GM20431 (cell line): ENCODE results near the gene TNFRSF13B.
"Not testable (repeated sequence)": the region's sequence is repeated elsewhere in the genome, so short reads cannot be mapped to it uniquely, and the experiment has no call there.

Source experiments
- in situ Hi-C: fragments of 300-500 bp; cut with MseI, MboI; formaldehyde crosslinking; loops from one replicate; pipeline ENCODE4 v1.15.0; 2020; ENCODE audit warnings: low sequenced_read_pairs; ENCODE audit not compliant: unreplicated experiment

TNFRSF13B gene

GRCh38 chr17:16971458-16972338 lies at the start of gene TNFRSF13B:
TNFRSF13B (minus strand) TSS chr17:16972118; CDS start chr17:16972075, 43 bp downstream.
- in situ Hi-C loops = no loop called here

- in situ Hi-C loops = no loop called here
Measured at GRCh38 chr17:17021194-17021863, 49.4 kb upstream of the TNFRSF13B start.

GRCh38 chr17:17020821-17021193 lies 48.9 kb upstream of the TNFRSF13B start:
- in situ Hi-C loops = no loop called here

GRCh38 chr17:17019891-17020456 lies 48.1 kb upstream of the TNFRSF13B start:
- in situ Hi-C loops = no loop called here

- in situ Hi-C loops = no loop called here
Measured at GRCh38 chr17:17019430-17019762, 47.5 kb upstream of the TNFRSF13B start.

GRCh38 chr17:17018612-17019429 lies 46.9 kb upstream of the TNFRSF13B start:
- in situ Hi-C loops = no loop called here

DNA sequence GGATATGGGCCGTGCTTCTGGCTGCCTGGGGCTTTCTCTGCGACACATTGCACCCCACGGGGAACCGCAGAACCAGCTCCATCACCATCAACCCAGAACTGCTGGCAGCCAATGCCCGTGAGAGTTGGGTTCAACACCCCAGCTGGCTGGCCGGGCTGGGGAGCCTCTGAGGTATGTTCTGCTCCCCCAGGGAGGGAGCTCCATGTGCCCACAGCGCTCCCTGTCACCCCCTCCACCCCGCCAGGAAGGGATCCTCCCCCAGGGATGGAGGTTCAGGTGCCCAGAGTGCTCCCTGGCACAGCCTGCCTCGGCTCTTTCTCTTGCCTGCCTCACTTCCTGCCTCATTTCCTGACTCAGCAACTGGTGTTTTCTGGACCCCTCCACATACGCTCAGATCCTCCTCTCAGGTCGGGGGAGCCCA lies 46.1 kb upstream of the TNFRSF13B start:
- in situ Hi-C loops = no loop called here

DNA sequence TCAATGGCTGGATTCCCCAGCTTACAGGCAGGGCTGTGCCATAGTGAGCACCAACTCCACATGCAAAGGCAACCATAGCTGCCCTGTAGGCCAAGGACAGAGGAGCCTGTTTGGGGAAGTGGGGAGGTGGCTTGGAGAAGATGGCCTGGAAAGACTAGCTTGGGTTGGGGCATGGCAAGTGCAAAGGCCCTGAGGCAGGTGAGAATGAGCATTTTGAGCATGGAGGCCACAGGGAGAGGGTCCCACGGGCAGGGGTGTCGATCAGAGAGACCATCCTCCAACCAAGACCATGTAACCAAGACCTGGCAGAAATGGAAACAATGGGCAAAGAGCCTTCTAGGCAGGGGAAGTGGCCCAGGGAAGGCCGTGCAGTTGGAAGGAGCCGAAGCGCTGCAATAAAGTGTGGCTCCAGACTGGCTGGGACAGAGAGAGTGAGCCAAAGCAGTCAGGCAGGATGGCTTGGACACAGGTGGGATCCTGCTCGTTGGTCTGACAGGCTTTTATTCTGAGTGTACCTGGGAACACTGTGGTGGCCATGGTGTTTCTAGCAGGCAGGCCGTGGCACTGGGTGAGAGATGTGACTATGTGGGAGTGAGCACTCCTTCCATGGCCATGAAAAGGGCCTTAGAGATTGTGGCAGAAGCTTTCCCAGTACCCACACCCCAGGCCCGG lies 45.6 kb upstream of the TNFRSF13B start:
- in situ Hi-C loops = no loop called here

DNA sequence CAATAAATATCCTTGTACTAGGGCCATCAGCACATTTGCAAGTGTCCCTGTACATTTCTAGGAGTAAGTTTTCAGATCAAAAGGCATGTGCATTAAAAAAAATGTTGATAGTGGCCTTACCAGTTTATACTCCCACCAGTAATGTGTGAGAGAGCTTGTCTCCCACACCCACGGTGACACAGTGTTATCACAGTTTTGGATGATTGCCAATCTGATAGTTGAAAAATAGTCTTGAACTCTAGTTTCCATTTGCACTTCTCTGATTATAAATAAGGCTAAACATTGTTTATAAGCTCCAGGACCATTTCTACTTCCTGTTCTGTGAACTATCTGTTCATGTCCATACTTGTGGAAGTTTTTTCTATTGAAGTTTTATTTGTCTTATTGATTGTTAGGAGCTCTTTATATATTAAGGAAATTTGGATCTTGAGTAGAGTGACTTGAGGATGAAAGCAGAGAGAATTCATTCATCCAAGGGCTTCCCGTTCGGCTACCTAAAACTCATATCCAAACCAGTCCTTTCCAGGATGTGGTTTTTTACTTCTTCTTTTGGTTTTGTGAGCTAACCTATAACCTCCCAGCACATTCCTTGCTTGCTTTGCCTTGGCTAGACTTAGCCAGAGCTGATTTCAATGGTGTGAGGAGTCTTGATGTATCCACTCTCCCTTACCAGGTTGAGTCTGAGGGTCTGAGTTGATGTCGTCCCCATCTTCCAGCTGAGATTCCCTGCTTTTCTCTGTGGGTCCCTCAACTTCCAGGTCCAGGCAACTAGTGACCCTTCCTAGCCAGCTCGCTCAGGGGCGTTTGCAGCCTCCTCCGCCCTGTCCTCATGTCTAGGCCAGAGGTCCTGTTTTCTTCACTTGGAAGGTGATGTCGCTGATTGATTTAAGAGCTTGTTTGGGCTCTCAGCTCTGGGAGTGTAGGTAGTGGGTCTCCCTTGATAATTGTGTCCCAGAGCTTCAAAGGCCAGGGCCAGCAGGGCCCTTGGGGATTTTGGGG lies 44.6 kb upstream of the TNFRSF13B start:
- in situ Hi-C loops = not testable (repeated sequence)

- in situ Hi-C loops = no loop called here
Measured at GRCh38 chr17:17015230-17015629, 43.3 kb upstream of the TNFRSF13B start.

- in situ Hi-C loops = not testable (repeated sequence)
Measured at GRCh38 chr17:17014748-17015124, 42.8 kb upstream of the TNFRSF13B start.

- in situ Hi-C loops = not testable (repeated sequence)
Measured at GRCh38 chr17:17013828-17014747, 42.2 kb upstream of the TNFRSF13B start.

- in situ Hi-C loops = not testable (repeated sequence)
Measured at GRCh38 chr17:17011043-17011907, 39.4 kb upstream of the TNFRSF13B start.

GRCh38 chr17:17010545-17011034 lies 38.7 kb upstream of the TNFRSF13B start:
- in situ Hi-C loops = not testable (repeated sequence)

DNA sequence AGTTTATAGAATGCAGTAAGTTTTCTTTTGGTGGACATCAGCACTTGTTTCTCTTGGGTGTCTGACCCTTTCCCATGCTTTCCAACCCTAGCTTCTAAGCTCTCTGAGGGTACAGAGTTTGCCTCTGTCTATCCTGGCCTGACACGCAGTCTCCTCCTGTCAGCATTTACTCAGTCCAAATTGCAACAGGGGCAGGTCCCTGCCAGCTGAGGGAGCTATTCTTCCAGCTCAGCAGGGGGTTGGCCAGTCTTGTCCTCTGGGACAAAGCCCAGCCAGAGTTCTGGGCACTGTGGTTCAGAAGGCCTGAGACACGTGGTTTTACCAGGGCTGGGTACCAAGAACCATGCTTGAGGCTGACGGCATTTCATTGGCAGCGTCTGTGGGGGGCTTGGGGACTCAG lies 38.1 kb upstream of the TNFRSF13B start:
- in situ Hi-C loops = not testable (repeated sequence)

GRCh38 chr17:17008621-17009397 lies 36.9 kb upstream of the TNFRSF13B start:
- in situ Hi-C loops = not testable (repeated sequence)
